ENCODE data around the gene IRX6. TPM values are rescaled to one million over a fixed set of nuclear protein-coding genes. Genes with fewer than 3 reads are reported as not detected.

IRX6 gene
- total and polyA plus RNA-seq, 2 of the 8 experiments (the other 6 are each of a cell fraction or from before 2014, with no cell fraction given) = 0.61 TPM; not detected in 1

DNA sequence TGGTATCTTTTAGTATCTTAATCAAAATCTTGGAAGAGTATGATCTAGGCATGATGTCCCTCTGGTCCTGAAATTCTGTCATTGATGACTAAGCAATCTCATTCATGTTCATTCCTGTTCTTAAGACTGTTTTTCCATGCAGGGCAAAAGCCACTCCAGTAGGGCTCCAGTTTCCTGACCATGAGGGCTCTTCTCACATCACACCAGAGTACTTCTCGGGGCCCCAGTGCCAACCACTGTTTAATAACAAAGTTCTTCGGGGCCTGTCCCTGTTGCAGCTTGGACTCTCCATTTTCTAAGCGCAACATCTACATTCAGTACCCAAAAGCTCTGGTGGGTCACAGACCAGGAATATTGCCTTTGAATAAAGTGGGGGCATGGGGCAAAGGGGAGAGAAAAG is 52.0 kb downstream of the IRX6 start:
- no peak overlapping the region for H3K4me3 ChIP-seq (ENCODE audit: extremely low read depth in 1 of 4, insufficient read depth in 2 of 4, low read depth in 3 of 4, low read length in 4 of 4)
- H3K4me2 ChIP-seq (ENCODE audit: insufficient read depth in 1 of 2, low read depth in 2 of 2, low read length in 2 of 2) = no peak overlapping the region
- no peak overlapping the region for H3K27ac ChIP-seq (ENCODE audit: low read depth, low read length)
- H2BK12ac ChIP-seq (ENCODE audit: low read depth, low read length) = no peak overlapping the region
- no peaks in the 10 kb centered on the region for H3K36me3 ChIP-seq (ENCODE audit: control insufficient read depth in 2 of 4, insufficient read depth in 4 of 4, low read length in 3 of 4)
- H3K14ac ChIP-seq (ENCODE audit: insufficient read length) = no peak overlapping the region
- WGBS, 2 experiments (ENCODE audit: extremely low coverage in 1 of 2, insufficient coverage in 1 of 2, insufficient read length in 1 of 2, insufficient replicate concordance in 2 of 2, low coverage in 1 of 2, low lambda C conversion rate in 2 of 2, missing lambda C conversion rate in 1 of 2) = 88% methylated on average over 3 of the region's 3 CpGs; no CpG with 5 or more reads in 1 of the 2 experiments
- FAIRE-seq (no peak), DNase-seq (ENCODE audit: low read depth in 1 of 2, low spot score in 2 of 2) (no peak)
- no peak overlapping the region for H2BK5ac ChIP-seq (ENCODE audit: low read depth, low read length)
- no peaks in the 10 kb centered on the region for H3K79me1 ChIP-seq (ENCODE audit: low read depth, low read length)
- H3K23ac ChIP-seq (ENCODE audit: insufficient read length) = no peak overlapping the region
- no peak overlapping the region for H3K56ac ChIP-seq (replicated peaks; ENCODE audit: insufficient read length, low read depth, low read length)
- no peak overlapping the region for H2AFZ ChIP-seq (ENCODE audit: low read length)
- H3K18ac ChIP-seq (ENCODE audit: extremely low read depth, low read length) = no peak overlapping the region
- H2BK120ac ChIP-seq (replicated peaks; ENCODE audit: low read depth, low read length) = no peak overlapping the region
- no peak overlapping the region for H4K8ac ChIP-seq (ENCODE audit: extremely low read depth, insufficient read depth, low read length)
- no peak overlapping the region for H3K4ac ChIP-seq (replicated peaks; ENCODE audit: insufficient read length, low read depth, low read length)
- H4K5ac ChIP-seq (ENCODE audit: insufficient read length, low read depth, low read length) = no peak overlapping the region
- H2BK20ac ChIP-seq (ENCODE audit: low read length) = no peak overlapping the region
- no peaks in the 10 kb centered on the region for H4K20me1 ChIP-seq (replicated peaks in 1 of 2; ENCODE audit: control insufficient read depth in 1 of 2, insufficient read depth in 2 of 2, low read length in 2 of 2)
- ChIA-PET CTCF (ENCODE audit: partially characterized antibody) (interaction anchor here (0.7 to 1.5 kb wide), 2 partner anchors 10 to 16 kb away, joined by 3 read pairs; no protein-coding TSS in a partner anchor), POLR2A (ENCODE audit: partially characterized antibody) (no interaction called here)
- no peaks in the 10 kb centered on the region for H3K79me2 ChIP-seq (ENCODE audit: control insufficient read depth in 1 of 2, insufficient read depth in 2 of 2, low read length in 2 of 2)
- no peaks in the 10 kb centered on the region for H3K23me2 ChIP-seq (ENCODE audit: low read depth, low read length)
- H4K91ac ChIP-seq (replicated peaks; ENCODE audit: insufficient read length, low read length) = no peak overlapping the region
- no peak overlapping the region for H2AK5ac ChIP-seq (ENCODE audit: low read depth, low read length)
- H3K9ac ChIP-seq (replicated peaks in 1 of 4; ENCODE audit: extremely low read depth in 1 of 4, low read depth in 3 of 4, low read length in 3 of 4) = no peak overlapping the region
- H3K4me1 ChIP-seq (replicated peaks in 1 of 4; ENCODE audit: control insufficient read depth in 3 of 4, insufficient read depth in 4 of 4, low read length in 3 of 4) = peaks cover 0 to 5% (median 2%) of the 10 kb centered on the region in 4 experiments; a peak in 3 of 7 replicates
- H3K27me3 ChIP-seq (replicated peaks in 1 of 4; ENCODE audit: control insufficient read depth in 3 of 4, extremely low read depth in 1 of 4, insufficient read depth in 3 of 4, low read length in 3 of 4) = no peaks in the 10 kb centered on the region; a peak in 1 of 7 replicates
- no peak overlapping the region for H2BK15ac ChIP-seq (ENCODE audit: low read length)
- no peaks in the 10 kb centered on the region for H3K9me3 ChIP-seq (ENCODE audit: insufficient read depth in 2 of 2, low read depth in 1 of 2, low read length in 1 of 2)
- TF ChIP-seq SUZ12 (IDR thresholded peaks at IDR 0.05; ENCODE audit: low read length) (no peak), SP4 (IDR thresholded peaks at IDR 0.05; ENCODE audit: low read length) (no peak), EP300 (IDR thresholded peaks at IDR 0.05; ENCODE audit: borderline replicate concordance in 1 of 2, low read depth in 2 of 2, low read length in 2 of 2) (no peak), RBBP5 (IDR thresholded peaks at IDR 0.05; ENCODE audit: borderline replicate concordance, low read depth, low read length) (no peak), ASH2L (IDR thresholded peaks at IDR 0.05; ENCODE audit: low read length) (no peak), EGR1 (IDR thresholded peaks at IDR 0.05; ENCODE audit: borderline replicate concordance, low read depth, low read length) (no peak), GTF2F1 (IDR thresholded peaks at IDR 0.05; ENCODE audit: borderline replicate concordance, low read depth, low read length) (no peak), BACH1 (IDR thresholded peaks at IDR 0.05; ENCODE audit: low read length) (no peak), JUN (IDR thresholded peaks at IDR 0.05; ENCODE audit: low read depth, low read length) (no peak), SAP30 (IDR thresholded peaks at IDR 0.05; ENCODE audit: insufficient read depth, insufficient replicate concordance, low read length) (no peak), KDM1A (IDR thresholded peaks at IDR 0.05; ENCODE audit: borderline replicate concordance, low read length) (no peak), POU5F1 (IDR thresholded peaks at IDR 0.05; ENCODE audit: low read depth, low read length) (no peak), KDM4A (IDR thresholded peaks at IDR 0.05; ENCODE audit: low read depth, low read length, severe bottlenecking) (no peak)
- TF ChIP-seq, protein P1, sequence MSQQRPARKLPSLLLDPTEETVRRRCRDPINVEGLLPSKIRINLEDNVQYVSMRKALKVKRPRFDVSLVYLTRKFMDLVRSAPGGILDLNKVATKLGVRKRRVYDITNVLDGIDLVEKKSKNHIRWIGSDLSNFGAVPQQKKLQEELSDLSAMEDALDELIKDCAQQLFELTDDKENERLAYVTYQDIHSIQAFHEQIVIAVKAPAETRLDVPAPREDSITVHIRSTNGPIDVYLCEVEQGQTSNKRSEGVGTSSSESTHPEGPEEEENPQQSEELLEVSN (IDR thresholded peaks at IDR 0.05) = no peak
